Measurements from ENCODE around the gene LRR1. TPM values are rescaled to one million over a fixed set of nuclear protein-coding genes. Genes with fewer than 3 reads are reported as not detected.

Gene LRR1
- total and polyA plus RNA-seq, 9 of the 15 experiments (the other 6 are each of a cell fraction or from before 2014, with no cell fraction given) = 26.5 to 58.1 (median 31.8) TPM

GRCh38 chr14:49585803-49586672, 12.7 kb upstream of the LRR1 start, which contains the start of gene RPS29 (continued):
- TF ChIP-seq RREB1 (CRISPR knock-in tag; IDR thresholded peaks at IDR 0.05) (no peak; the same call in 1 of the 2 replicates), CCNT2 (IDR thresholded peaks at IDR 0.05; ENCODE audit: borderline replicate concordance, extremely low read depth, insufficient read length, low read depth, low read length) (no peak), ZBTB7A (IDR thresholded peaks at IDR 0.05; ENCODE audit: borderline replicate concordance, control insufficient read depth, low read depth, low read length) (no peak), FOXJ3 (CRISPR knock-in tag; IDR thresholded peaks at IDR 0.05) (no peak), HBP1 (CRISPR knock-in tag; IDR thresholded peaks at IDR 0.05) (no peak), ZNF512 (tag; IDR thresholded peaks at IDR 0.05) (no peak), SMARCA5 (IDR thresholded peaks at IDR 0.05) (no peak), CEBPZ (IDR thresholded peaks at IDR 0.05; ENCODE audit: borderline replicate concordance, low read depth, low read length) (no peak), FOXJ2 (tag; IDR thresholded peaks at IDR 0.05) (no peak), FIP1L1 (IDR thresholded peaks at IDR 0.05; ENCODE audit: low read depth, low read length, poor library complexity, severe bottlenecking) (no peak), PCBP2 (IDR thresholded peaks at IDR 0.05; ENCODE audit: low read depth, low read length, poor library complexity, severe bottlenecking) (no peak), NEUROD1 (IDR thresholded peaks at IDR 0.05; ENCODE audit: borderline replicate concordance, low read depth, low read length, partially characterized antibody) (no peak), STAT5A (IDR thresholded peaks at IDR 0.05; ENCODE audit: borderline replicate concordance, low read length) (no peak)

Measured in K562 (cell line).